K562 (cell line): Measurements from ENCODE around the gene TIMP1. TPM values are rescaled to one million over a fixed set of nuclear protein-coding genes. Genes with fewer than 3 reads are reported as not detected.

Experiments used
- ARID1B ChIP-seq: fragments of 450-650 bp; IDR thresholded peaks from 2 replicates; pipeline ENCODE4 v1.6.1; 2016; ENCODE audit warnings: antibody characterized with exemption, mild to moderate bottlenecking, inconsistent platforms
- CAMTA2 ChIP-seq: fragments of 250-450 bp; sonication (Bioruptor Pico); conservative IDR thresholded peaks from 2 replicates; pipeline ENCODE4 v1.5.1; 2022
- CEBPB ChIP-seq: fragments of 450-650 bp; IDR thresholded peaks from 2 replicates; pipeline ENCODE4 v1.6.1; 2016; ENCODE audit warnings: missing genetic modification characterization, missing compliant biosample characterization
- CEBPG ChIP-seq, 3 experiments: fragments of 200-800 bp in 1 of 3; sonication (Bioruptor generic) in 1 of 3; sonication (generic) in 1 of 3; formaldehyde crosslinking in 1 of 3; IDR thresholded peaks in 2 of 3; conservative IDR thresholded peaks in 1 of 3; 2 replicates each; pipeline versions ENCODE4 v1.6.1 to v1.8.0; 2016 to 2022; ENCODE audit warnings: missing compliant biosample characterization in 2 of 3, missing genetic modification characterization in 2 of 3, mild to moderate bottlenecking in 1 of 3, missing genetic modification reagents in 1 of 3
- CHD2 ChIP-seq: IDR thresholded peaks from 2 replicates; pipeline ENCODE4 v1.6.1; 2011; ENCODE audit warnings: low read depth, low read length
- L3MBTL2 ChIP-seq: fragments of 450-650 bp; IDR thresholded peaks from 2 replicates; pipeline ENCODE4 v1.6.1; 2016; ENCODE audit warnings: mild to moderate bottlenecking, moderate library complexity
- MEIS2 ChIP-seq: fragments of 450-650 bp; IDR thresholded peaks from 2 replicates; pipeline ENCODE4 v1.6.1; 2014; ENCODE audit warnings: mild to moderate bottlenecking; ENCODE audit not compliant: partially characterized antibody
- NFYB ChIP-seq: IDR thresholded peaks from 2 replicates; pipeline ENCODE4 v1.6.1; 2011; ENCODE audit warnings: mild to moderate bottlenecking, moderate library complexity; ENCODE audit not compliant: insufficient read length; ENCODE audit errors: extremely low read depth
- PHF8 ChIP-seq: fragments of 200-600 bp; sonication (generic); IDR thresholded peaks from 2 replicates; pipeline ENCODE4 v1.6.1; 2012; ENCODE audit warnings: mixed run types, mild to moderate bottlenecking, inconsistent platforms, low read length, moderate library complexity, borderline replicate concordance
- RBM15 ChIP-seq: fragments of 200-400 bp; formaldehyde crosslinking; IDR thresholded peaks from 2 replicates; pipeline ENCODE4 v1.6.1; 2018; ENCODE audit warnings: mild to moderate bottlenecking, low read length, moderate library complexity; ENCODE audit not compliant: insufficient read depth
- SUPT5H ChIP-seq: fragments of 450-650 bp; IDR thresholded peaks from 2 replicates; pipeline ENCODE4 v1.6.1; 2016
- TAL1 ChIP-seq: fragments of 450-650 bp; IDR thresholded peaks from 2 replicates; pipeline ENCODE4 v1.6.1; 2016; ENCODE audit warnings: mild to moderate bottlenecking
- TRIM24 ChIP-seq, 2 experiments: fragments of 450-650 bp; IDR thresholded peaks; 2 replicates each; pipeline ENCODE4 v1.6.1; 2016
- ZNF12 ChIP-seq: sonication (generic); formaldehyde crosslinking; IDR thresholded peaks from 2 replicates; pipeline ENCODE4 v1.4.0; 2020; ENCODE audit warnings: mild to moderate bottlenecking, missing genetic modification reagents
- ZNF780A ChIP-seq: fragments of 250-450 bp; sonication (Bioruptor Pico); IDR thresholded peaks from 2 replicates; pipeline ENCODE4 v1.5.0; 2021; ENCODE audit warnings: mild to moderate bottlenecking
- polyA plus RNA-seq, 8 experiments: library from polyadenylated mRNA; depleted of rRNA in 4 of 8; stranded (reverse) in 5 of 8; unstranded in 3 of 8; fragments of >200 nt; fragmentation: Nextera tagmentation in 2 of 8; fragmentation: Illumina TruSeq in 1 of 8; extraction: Ambion mirVana in 2 of 8; extraction: Trizol in 1 of 8; gene quantifications; 2 replicates each; pipeline versions ENCODE4 v1.2.1 to v1.2.3, GENCODE V29; 2011 to 2014; ENCODE audit warnings: inconsistent platforms in 1 of 8, missing spikeins in 1 of 8
- total RNA-seq, 7 experiments: library from RNA; depleted of rRNA in 6 of 7; stranded (reverse); fragments of >200 nt in 6 of 7; fragmentation: Illumina TruSeq in 2 of 7; extraction: Trizol in 2 of 7; gene quantifications; 2 replicates each; pipeline versions ENCODE4 v1.2.1 to v1.2.3, GENCODE V29; 2011 to 2021; ENCODE audit warnings: low replicate concordance in 1 of 7
- TF ChIP-seq, protein P1 (sequence below): IDR thresholded peaks from 2 replicates; pipeline ENCODE4 v1.6.1; 2016; ENCODE audit warnings: missing genetic modification characterization, missing compliant biosample characterization
- TF ChIP-seq, protein P2 (sequence below): fragments of 450-650 bp; IDR thresholded peaks from 2 replicates; pipeline ENCODE4 v1.6.1; 2016; ENCODE audit warnings: mild to moderate bottlenecking, moderate library complexity

The TIMP1 gene
- total and polyA plus RNA-seq, 9 of the 15 experiments (the other 6 are each of a cell fraction or from before 2014, with no cell fraction given): 115 to 699 (median 273) TPM

DNA sequence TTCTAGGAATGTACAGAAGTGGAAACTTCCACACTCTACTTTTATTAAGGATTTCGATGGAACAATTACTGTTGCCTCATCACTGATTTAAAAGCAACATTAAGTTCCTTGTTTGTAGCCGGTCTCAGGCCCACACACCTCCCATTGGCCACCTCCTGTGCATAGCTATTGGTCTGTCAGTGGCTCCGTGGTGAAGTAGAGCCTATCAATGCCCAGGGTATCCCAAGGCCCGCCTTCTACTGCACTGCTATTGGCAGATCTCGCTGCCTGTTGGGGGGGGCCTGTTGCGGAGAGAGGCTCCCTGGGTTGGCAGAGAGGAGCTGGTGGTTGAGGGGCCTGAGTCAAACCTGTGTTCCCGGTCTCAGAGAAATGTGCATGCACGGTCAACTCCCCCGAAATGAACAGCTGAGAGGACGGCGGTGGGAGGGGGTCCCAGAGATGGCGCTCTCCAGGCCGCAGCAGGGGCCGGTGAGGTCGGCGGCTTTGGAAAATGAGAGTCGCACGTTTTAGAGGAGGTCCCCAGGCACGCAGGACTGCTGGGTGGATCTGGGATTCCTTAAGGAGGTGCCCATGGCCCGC is 26.1 kb upstream of the TIMP1 start (continued):
- TF ChIP-seq RBM15 (no peak), SUPT5H (peak; percentile 67), CEBPG (CRISPR knock-in tag; IDR thresholded peaks at IDR 0.05) (no peak), CEBPG (tag; conservative IDR thresholded peaks at IDR 0.05 in 1 of 2, IDR thresholded peaks at IDR 0.05 in 1 of 2) (peak in 1 of 2 experiments; percentile 59; a peak in 2 of 4 replicates), CHD2 (peak; percentile 74), PHF8 (0 out of 2 replicates have a peak, but pooled peaks have one; percentile 17), TRIM24 (IDR thresholded peaks at IDR 0.05) (no peak), L3MBTL2 (0 out of 2 replicates have a peak, but pooled peaks have one; percentile 22), MEIS2 (no peak), CEBPB (tag) (peak; percentile 46), TAL1 (no peak), ARID1B (no peak), CAMTA2 (CRISPR knock-in tag) (no peak), NFYB (peak; percentile 98), ZNF780A (CRISPR knock-in tag) (no peak), ZNF12 (no peak)
- TF ChIP-seq, protein P1, sequence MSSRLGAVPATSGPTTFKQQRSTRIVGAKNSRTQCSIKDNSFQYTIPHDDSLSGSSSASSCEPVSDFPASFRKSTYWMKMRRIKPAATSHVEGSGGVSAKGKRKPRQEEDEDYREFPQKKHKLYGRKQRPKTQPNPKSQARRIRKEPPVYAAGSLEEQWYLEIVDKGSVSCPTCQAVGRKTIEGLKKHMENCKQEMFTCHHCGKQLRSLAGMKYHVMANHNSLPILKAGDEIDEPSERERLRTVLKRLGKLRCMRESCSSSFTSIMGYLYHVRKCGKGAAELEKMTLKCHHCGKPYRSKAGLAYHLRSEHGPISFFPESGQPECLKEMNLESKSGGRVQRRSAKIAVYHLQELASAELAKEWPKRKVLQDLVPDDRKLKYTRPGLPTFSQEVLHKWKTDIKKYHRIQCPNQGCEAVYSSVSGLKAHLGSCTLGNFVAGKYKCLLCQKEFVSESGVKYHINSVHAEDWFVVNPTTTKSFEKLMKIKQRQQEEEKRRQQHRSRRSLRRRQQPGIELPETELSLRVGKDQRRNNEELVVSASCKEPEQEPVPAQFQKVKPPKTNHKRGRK (tag): no peak
- TF ChIP-seq, protein P2, sequence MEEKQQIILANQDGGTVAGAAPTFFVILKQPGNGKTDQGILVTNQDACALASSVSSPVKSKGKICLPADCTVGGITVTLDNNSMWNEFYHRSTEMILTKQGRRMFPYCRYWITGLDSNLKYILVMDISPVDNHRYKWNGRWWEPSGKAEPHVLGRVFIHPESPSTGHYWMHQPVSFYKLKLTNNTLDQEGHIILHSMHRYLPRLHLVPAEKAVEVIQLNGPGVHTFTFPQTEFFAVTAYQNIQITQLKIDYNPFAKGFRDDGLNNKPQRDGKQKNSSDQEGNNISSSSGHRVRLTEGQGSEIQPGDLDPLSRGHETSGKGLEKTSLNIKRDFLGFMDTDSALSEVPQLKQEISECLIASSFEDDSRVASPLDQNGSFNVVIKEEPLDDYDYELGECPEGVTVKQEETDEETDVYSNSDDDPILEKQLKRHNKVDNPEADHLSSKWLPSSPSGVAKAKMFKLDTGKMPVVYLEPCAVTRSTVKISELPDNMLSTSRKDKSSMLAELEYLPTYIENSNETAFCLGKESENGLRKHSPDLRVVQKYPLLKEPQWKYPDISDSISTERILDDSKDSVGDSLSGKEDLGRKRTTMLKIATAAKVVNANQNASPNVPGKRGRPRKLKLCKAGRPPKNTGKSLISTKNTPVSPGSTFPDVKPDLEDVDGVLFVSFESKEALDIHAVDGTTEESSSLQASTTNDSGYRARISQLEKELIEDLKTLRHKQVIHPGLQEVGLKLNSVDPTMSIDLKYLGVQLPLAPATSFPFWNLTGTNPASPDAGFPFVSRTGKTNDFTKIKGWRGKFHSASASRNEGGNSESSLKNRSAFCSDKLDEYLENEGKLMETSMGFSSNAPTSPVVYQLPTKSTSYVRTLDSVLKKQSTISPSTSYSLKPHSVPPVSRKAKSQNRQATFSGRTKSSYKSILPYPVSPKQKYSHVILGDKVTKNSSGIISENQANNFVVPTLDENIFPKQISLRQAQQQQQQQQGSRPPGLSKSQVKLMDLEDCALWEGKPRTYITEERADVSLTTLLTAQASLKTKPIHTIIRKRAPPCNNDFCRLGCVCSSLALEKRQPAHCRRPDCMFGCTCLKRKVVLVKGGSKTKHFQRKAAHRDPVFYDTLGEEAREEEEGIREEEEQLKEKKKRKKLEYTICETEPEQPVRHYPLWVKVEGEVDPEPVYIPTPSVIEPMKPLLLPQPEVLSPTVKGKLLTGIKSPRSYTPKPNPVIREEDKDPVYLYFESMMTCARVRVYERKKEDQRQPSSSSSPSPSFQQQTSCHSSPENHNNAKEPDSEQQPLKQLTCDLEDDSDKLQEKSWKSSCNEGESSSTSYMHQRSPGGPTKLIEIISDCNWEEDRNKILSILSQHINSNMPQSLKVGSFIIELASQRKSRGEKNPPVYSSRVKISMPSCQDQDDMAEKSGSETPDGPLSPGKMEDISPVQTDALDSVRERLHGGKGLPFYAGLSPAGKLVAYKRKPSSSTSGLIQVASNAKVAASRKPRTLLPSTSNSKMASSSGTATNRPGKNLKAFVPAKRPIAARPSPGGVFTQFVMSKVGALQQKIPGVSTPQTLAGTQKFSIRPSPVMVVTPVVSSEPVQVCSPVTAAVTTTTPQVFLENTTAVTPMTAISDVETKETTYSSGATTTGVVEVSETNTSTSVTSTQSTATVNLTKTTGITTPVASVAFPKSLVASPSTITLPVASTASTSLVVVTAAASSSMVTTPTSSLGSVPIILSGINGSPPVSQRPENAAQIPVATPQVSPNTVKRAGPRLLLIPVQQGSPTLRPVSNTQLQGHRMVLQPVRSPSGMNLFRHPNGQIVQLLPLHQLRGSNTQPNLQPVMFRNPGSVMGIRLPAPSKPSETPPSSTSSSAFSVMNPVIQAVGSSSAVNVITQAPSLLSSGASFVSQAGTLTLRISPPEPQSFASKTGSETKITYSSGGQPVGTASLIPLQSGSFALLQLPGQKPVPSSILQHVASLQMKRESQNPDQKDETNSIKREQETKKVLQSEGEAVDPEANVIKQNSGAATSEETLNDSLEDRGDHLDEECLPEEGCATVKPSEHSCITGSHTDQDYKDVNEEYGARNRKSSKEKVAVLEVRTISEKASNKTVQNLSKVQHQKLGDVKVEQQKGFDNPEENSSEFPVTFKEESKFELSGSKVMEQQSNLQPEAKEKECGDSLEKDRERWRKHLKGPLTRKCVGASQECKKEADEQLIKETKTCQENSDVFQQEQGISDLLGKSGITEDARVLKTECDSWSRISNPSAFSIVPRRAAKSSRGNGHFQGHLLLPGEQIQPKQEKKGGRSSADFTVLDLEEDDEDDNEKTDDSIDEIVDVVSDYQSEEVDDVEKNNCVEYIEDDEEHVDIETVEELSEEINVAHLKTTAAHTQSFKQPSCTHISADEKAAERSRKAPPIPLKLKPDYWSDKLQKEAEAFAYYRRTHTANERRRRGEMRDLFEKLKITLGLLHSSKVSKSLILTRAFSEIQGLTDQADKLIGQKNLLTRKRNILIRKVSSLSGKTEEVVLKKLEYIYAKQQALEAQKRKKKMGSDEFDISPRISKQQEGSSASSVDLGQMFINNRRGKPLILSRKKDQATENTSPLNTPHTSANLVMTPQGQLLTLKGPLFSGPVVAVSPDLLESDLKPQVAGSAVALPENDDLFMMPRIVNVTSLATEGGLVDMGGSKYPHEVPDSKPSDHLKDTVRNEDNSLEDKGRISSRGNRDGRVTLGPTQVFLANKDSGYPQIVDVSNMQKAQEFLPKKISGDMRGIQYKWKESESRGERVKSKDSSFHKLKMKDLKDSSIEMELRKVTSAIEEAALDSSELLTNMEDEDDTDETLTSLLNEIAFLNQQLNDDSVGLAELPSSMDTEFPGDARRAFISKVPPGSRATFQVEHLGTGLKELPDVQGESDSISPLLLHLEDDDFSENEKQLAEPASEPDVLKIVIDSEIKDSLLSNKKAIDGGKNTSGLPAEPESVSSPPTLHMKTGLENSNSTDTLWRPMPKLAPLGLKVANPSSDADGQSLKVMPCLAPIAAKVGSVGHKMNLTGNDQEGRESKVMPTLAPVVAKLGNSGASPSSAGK: peak; percentile 32
